SHP77 treated with DMSO at 0.1 percent for 48 hours (cell line): Measurements from ENCODE around the gene MRTFA.
"Not testable (repeated sequence)": the region's sequence is repeated elsewhere in the genome, so short reads cannot be mapped to it uniquely, and the experiment has no call there.

Experiments
- DNase-seq: peaks from one replicate; lab custom pipeline; 2025; lab: John Stamatoyannopoulos, UW

Gene MRTFA

DNA sequence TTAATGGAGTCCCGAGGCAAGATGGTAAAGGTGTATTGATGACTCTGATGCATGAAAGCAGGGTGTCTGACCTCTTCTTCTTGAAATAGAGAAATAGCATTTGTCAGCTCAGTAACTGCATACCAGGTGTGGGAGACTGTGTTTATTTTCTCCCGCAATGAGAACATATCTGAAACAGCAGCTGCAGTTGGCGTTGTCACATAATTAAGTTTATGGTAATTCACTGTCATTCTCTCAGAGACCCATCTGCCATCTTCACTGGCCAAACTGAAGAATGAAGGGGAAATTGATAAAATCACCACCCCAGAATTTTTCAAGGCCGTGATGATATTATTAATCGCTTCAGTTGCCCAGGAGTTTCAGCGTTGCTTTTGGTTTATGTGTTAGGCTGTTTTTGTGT, 22.6 kb upstream of the MRTFA start:
- no peak for DNase-seq

DNA sequence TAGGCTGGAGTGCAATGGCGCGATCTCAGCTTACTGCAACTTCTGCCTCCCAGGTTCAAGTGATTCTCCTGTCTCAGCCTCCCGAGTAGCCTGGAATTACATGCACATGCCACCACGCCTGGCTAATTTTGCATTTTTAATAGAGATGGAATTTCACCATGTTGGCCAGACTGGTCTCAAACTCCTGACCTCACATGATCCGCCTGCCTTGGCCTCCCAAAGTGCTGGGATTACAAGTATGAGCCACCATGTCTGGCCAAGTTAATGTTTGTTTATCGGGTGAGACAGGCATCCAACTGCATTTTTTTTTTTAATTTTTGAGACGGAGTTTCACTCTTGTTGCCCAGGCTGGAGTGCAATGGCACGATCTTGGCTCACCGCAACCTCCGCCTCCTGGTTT, 20.1 kb upstream of the MRTFA start:
- DNase-seq: not testable (repeated sequence)

- DNase-seq: not testable (repeated sequence)
These were observed 19.4 kb upstream of the MRTFA start for GRCh38 chr22:40655941-40656340.

DNA sequence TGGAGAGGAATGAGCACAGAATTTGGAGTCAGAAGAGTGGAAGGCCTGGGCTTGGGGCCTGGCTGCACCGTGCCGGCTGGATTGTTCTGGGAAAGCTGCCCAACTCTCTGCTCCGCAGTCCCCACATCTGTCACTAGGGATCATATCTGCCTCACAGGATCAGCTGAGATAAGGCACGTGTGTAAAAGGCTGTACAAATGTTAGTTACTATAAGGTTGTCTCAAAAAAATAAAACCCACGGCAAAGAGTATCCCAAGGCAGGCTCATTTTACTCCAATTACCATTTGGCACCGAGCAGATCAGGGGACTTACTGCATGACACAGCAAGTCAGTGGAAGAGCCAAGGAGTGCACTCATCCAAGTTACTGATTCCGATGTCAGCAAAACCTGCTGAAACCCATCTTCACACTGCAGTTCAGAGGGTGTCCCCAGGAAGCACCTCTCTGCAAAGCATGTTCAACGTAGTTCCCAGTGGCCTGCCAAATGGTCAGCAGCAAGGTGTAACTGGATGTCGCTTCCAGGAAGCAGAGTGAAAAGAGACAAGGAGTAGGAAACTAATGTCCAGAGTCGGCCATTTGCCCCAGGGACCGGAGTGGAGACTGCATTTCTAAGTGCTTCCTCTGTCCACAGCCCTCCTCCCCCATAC, 18.1 kb upstream of the MRTFA start:
- no peak for DNase-seq

DNA sequence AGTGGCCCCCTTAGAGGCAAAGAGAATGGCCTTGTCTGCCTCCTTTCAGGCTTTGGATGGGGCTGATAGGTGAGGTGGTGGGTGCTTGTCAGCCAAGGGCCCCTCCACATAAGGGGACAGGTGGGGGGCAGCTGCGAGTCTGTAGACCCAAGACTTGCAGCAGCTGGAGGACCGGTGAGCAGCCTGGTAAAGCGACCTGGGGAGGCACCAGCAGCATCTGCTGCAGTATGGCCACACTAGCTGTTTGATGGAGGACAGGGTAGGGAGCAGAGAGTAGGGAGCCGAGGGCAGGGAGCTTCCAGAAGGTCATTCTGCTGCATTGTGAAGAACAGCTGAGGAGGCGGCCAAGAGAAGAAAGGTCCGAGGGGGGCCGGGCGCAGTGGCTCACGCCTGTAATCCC, 16.8 kb upstream of the MRTFA start:
- no peak for DNase-seq

DNA sequence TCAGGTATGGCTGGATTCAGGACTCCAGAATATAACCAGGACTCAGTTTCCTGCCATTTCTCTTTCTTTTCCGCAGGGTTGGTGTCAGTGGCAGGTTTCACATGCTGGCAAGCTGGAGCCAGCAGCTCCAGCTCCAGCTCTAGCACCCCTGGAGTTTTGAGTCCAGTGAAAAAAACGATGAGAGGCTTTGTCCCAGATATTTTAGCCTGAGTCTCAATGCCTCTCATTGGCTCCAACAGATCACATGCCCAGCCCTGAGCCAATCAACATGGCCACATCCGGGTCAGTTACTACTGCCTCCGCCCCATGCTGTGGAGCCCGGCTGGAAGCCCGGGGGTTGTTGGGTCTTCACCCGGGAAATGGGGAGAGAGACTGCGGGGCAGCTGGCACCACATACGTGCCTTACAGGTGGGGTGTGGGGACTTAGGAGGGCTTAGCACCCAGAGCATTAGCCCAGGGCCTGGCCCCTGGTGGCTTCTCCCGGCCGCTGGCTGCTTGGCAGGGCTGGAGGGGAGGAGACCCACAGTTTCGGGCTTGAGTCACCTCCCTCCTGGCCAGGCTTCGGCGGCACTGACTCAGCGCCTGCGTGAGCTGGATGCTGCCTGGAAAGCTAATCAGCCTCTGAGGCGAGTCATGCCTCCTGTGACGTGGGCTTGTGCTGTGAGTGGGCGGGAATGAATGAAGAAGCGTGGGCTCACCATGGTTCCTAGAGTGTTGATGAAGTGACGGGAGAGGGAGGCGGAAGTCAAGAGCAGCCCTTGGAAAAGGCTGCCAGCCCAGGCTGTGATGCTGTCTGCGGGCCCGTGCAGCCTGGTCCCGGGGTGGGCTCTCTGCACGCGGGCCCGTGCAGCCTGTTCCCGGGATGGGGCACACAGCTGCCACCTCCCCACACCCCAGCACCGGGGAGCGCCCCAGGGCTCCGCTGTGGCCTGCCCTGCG, 15.3 kb upstream of the MRTFA start:
- peak; percentile 80 for DNase-seq

GRCh38 chr22:40651057-40651456, 14.5 kb upstream of the MRTFA start:
- no peak for DNase-seq

GRCh38 chr22:40648386-40648785, 11.9 kb upstream of the MRTFA start:
- DNase-seq: no peak

- DNase-seq: no peak
These were observed 9.2 kb upstream of the MRTFA start for GRCh38 chr22:40645579-40646197.

GRCh38 chr22:40642316-40642715, 5.8 kb upstream of the MRTFA start:
- no peak for DNase-seq

DNA sequence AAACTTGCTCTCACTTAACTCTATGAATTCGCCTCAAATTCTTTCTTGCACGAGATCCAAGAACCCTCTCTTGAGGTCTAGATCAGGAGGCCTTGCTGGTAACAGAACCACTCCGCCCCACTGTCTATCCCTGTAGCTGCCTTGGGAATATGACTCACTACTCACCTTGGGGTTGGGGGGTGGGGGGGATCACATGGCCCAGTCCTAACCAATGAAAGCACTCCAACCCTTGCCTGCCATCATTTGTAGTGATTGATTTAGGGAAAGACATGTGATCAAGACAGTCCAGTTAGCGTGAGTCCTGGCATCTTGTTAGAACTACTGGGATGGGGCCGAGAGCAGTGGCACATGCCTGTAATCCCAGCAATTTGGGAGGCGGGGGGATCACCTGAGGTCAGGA, 4.8 kb upstream of the MRTFA start:
- DNase-seq: no peak

GRCh38 chr22:40638261-40638660, 1.7 kb upstream of the MRTFA start:
- no peak for DNase-seq

DNA sequence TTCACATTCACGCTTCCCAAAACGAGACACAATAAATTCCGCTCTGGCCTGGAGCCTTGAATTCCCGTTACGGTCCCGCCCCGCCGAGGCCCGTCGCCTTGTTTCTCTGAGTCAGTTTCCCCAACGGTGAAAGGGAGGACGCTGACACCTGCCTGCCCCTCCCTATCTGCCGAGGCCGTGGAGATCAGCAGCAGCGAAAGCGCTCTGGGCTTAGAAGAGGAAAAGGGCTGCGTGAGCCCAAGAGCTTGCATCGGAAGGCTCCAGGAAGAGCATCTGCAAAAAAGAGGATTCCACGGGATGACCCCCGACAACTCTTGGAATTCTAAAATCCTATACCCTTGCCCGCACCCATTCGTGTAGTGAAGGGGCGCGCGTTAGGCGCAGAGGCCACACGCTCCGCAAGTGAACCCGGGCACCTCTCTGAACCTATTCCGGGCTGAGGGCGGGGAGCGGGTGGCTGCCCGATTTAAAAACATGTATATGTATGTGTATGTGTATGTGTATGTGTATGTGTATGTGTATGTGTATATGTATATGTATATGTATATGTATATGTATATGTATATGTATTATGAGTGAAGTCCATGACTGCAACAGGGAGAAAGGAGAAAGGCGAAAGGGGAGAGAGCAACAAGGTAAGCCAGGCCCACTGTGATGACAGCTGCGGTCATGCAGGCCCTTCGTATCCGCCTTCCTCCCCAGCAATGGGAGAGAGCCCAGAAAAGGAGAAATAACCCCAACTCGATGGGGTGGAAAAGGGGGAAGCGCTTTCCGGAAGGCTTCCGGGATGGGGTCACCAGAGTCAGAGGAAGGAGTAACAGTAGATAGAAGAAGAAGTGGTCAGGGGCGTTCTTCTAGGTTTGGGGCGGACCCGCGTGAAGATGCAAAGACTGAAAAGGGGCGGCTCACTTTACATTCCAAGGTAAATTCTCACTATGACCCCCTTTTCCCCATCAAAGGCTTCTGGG, 948 bp upstream of the MRTFA start:
- peak; percentile 6 for DNase-seq

- no peak for DNase-seq
These were observed 559 bp downstream of the MRTFA start for GRCh38 chr22:40635940-40636379.

GRCh38 chr22:40635043-40635939, 1.2 kb downstream of the MRTFA start:
- no peak for DNase-seq

- no peak for DNase-seq
These were observed 2.2 kb downstream of the MRTFA start for GRCh38 chr22:40634119-40634903.

- no peak for DNase-seq
These were observed 3.5 kb downstream of the MRTFA start for GRCh38 chr22:40633036-40633435.

DNA sequence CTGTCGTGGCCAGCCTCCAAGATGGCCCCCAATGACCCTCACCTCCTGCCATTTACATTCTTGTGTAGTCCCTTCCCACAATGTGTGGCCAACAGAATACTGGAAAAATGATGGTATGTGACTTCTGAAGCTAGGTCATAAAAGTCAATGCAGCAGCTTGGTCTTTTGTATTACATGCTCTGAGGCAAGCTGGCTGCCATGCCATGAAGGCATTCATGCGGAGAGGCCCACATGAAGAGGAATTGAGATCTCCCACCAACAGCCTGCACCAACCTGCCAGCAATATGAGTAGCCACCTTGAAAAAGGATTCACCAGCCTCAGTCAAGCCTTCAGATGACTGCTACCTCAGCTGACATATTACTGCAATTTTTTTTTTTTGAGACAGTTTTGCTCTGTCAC, 4.6 kb downstream of the MRTFA start:
- DNase-seq: no peak

DNA sequence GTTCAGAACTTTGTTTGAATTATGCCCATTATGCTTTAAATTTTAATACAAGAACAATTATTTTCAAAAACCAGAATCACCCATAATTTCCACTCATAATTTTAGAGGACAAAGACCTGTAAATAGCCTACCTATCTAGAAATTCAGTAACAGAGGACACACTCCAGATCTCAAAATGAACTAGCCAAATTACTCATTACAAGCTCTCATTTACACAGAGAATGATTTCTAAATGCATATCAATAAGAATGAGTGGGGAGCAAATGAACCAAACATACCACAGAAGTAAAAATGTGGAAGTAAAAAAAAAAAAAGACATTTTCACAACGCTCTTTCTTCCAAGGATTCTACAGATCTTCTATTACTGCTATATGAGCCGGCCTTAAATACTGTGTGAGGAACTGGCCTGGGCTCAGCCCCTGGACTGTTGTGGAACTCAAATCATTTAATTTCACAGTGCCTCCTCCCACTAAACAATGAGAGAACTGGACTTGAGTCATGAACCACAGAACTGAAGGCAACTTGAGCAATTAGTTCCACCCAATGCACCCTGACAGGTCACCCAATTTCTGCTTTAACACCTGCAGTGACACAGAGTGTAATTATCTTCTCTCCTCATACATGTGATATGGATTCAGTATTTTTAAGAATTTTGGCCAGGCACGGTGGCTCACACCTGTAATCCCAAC, 8.0 kb downstream of the MRTFA start:
- DNase-seq: no peak
